K562 (cell line): Measurements from ENCODE around the gene IQSEC3.

Source experiments
- CTCF ChIP-seq, 3 experiments: IDR thresholded peaks in 2 of 3; conservative IDR thresholded peaks in 1 of 3; 2 replicates each; pipeline ENCODE4 v1.5.1; 2011 to 2012; ENCODE audit warnings: low read length in 3 of 3, mild to moderate bottlenecking in 3 of 3, control low read depth in 2 of 3, improper control_type of control experiment in 1 of 3, inconsistent platforms in 1 of 3, low read depth in 1 of 3, mixed read lengths in 1 of 3, moderate library complexity in 1 of 3; ENCODE audit not compliant: insufficient read depth in 2 of 3
- JUN ChIP-seq, 2 experiments: sonication (generic) in 1 of 2; formaldehyde crosslinking in 1 of 2; IDR thresholded peaks; 2 replicates each; pipeline versions ENCODE4 v1.6.1 to v1.8.0; 2012 to 2022; ENCODE audit warnings: borderline replicate concordance in 2 of 2, mild to moderate bottlenecking in 2 of 2, improper control_type of control experiment in 1 of 2, low read depth in 1 of 2, low read length in 1 of 2, missing genetic modification reagents in 1 of 2
- KDM1A ChIP-seq, 2 experiments: fragments of 450-650 bp; IDR thresholded peaks; 2 replicates each; pipeline ENCODE4 v1.6.1; 2016; ENCODE audit warnings: mild to moderate bottlenecking in 2 of 2
- NR2C1 ChIP-seq, 2 experiments: fragments of 450-650 bp; IDR thresholded peaks; 2 replicates each; pipeline ENCODE4 v1.6.1; 2017; ENCODE audit warnings: mild to moderate bottlenecking in 2 of 2, antibody characterized with exemption in 1 of 2, inconsistent platforms in 1 of 2, missing compliant biosample characterization in 1 of 2, missing genetic modification characterization in 1 of 2
- NR4A1 ChIP-seq, 2 experiments: fragments of 250-450 bp in 1 of 2; fragments of 450-650 bp in 1 of 2; sonication (Bioruptor Pico) in 1 of 2; IDR thresholded peaks; 2 replicates each; pipeline versions ENCODE4 v1.4.0 to v1.6.1; 2016 to 2020; ENCODE audit warnings: mild to moderate bottlenecking in 2 of 2, missing compliant biosample characterization in 1 of 2, missing genetic modification characterization in 1 of 2, moderate library complexity in 1 of 2
- TSHZ1 ChIP-seq: fragments of 250-450 bp; sonication (Bioruptor Pico); IDR thresholded peaks from 2 replicates; pipeline ENCODE4 v1.4.0; 2020; ENCODE audit warnings: mild to moderate bottlenecking, moderate library complexity
- USF2 ChIP-seq: sonication (generic); formaldehyde crosslinking; IDR thresholded peaks from 2 replicates; pipeline ENCODE4 v1.5.0; 2020; ENCODE audit warnings: missing genetic modification reagents
- ZNF644 ChIP-seq: fragments of 200-800 bp; sonication (Bioruptor generic); IDR thresholded peaks from 2 replicates; pipeline ENCODE4 v1.6.1; 2016; ENCODE audit warnings: low read depth, missing genetic modification characterization, missing compliant biosample characterization

GRCh38 chr12:115518-115917, 49.0 kb downstream of the IQSEC3 start:
- TF ChIP-seq NR4A1 (CRISPR knock-in tag; IDR thresholded peaks at IDR 0.05) (no peak), NR4A1 (tag; IDR thresholded peaks at IDR 0.05) (no peak), CTCF (IDR thresholded peaks at IDR 0.05 in 2 of 3, conservative IDR thresholded peaks at IDR 0.05 in 1 of 3; ENCODE audit: insufficient read depth in 2 of 3, low read depth in 1 of 3, low read length in 3 of 3) (no peak), NR2C1 (IDR thresholded peaks at IDR 0.05) (no peak), NR2C1 (tag; IDR thresholded peaks at IDR 0.05) (no peak), ZNF644 (tag) (no peak), TSHZ1 (CRISPR knock-in tag) (no peak), JUN (IDR thresholded peaks at IDR 0.05; ENCODE audit: borderline replicate concordance, low read depth, low read length) (no peak), JUN (CRISPR knock-in tag; IDR thresholded peaks at IDR 0.05; ENCODE audit: borderline replicate concordance) (no peak), USF2 (CRISPR knock-in tag) (no peak), KDM1A (IDR thresholded peaks at IDR 0.05) (no peak; a peak in 1 of 4 replicates)
